DND-41 (cell line): ENCODE measurements around the gene B4GALT5.
"Not testable (repeated sequence)": the region's sequence is repeated elsewhere in the genome, so short reads cannot be mapped to it uniquely, and the experiment has no call there.

ENCODE experiments used
- ATAC-seq: fragments of 200-7000 bp; cut with Tn5 transposase; 3 replicates; pipeline ENCODE4 v1.9.1; 2021; ENCODE audit warnings: low read depth; ENCODE audit not compliant: insufficient read depth
- DNase-seq: peaks from one replicate; pipeline ENCODE4 v3.0.0-alpha.2; 2020
- H2AFZ ChIP-seq: 2 replicates; pipeline ENCODE4 v1.6.0; 2012; ENCODE audit warnings: low read depth, low read length
- H3K27ac ChIP-seq: 2 replicates; pipeline ENCODE4 v1.5.1; 2012; ENCODE audit warnings: low read length, inconsistent platforms
- H3K27me3 ChIP-seq: fragments of 200-600 bp; sonication (generic); 2 replicates; pipeline ENCODE4 v1.6.0; 2012; ENCODE audit warnings: low read length, mild to moderate bottlenecking, inconsistent platforms; ENCODE audit not compliant: insufficient read depth, poor library complexity
- H3K36me3 ChIP-seq: 2 replicates; pipeline ENCODE4 v1.5.1; 2012; ENCODE audit warnings: low read length, inconsistent platforms; ENCODE audit not compliant: insufficient read depth
- H3K4me1 ChIP-seq: 2 replicates; pipeline ENCODE4 v1.5.1; 2012; ENCODE audit warnings: mild to moderate bottlenecking, low read length; ENCODE audit not compliant: insufficient read depth
- H3K4me2 ChIP-seq: 2 replicates; pipeline ENCODE4 v1.6.0; 2012; ENCODE audit warnings: mild to moderate bottlenecking, moderate library complexity, low read length, inconsistent platforms; ENCODE audit not compliant: insufficient read depth
- H3K4me3 ChIP-seq, 2 experiments: fragments of 200-600 bp in 1 of 2; shearing (Covaris generic) in 1 of 2; 2 replicates each; pipeline ENCODE4 v1.5.1; 2012 to 2016; ENCODE audit warnings: inconsistent platforms in 2 of 2, low read length in 2 of 2, mild to moderate bottlenecking in 2 of 2, low read depth in 1 of 2, moderate library complexity in 1 of 2
- H3K79me2 ChIP-seq: 2 replicates; pipeline ENCODE4 v1.6.0; 2012; ENCODE audit warnings: low read length, inconsistent platforms; ENCODE audit not compliant: insufficient read depth
- H3K9ac ChIP-seq: 2 replicates; pipeline ENCODE4 v1.6.0; 2012; ENCODE audit warnings: low read depth, mild to moderate bottlenecking, inconsistent platforms, low read length, moderate library complexity
- H3K9me3 ChIP-seq: 2 replicates; pipeline ENCODE4 v1.5.1; 2012; ENCODE audit warnings: low read length, moderate library complexity, mild to moderate bottlenecking, inconsistent platforms; ENCODE audit not compliant: insufficient read depth, severe bottlenecking
- H4K20me1 ChIP-seq: 2 replicates; pipeline ENCODE4 v1.6.0; 2012; ENCODE audit warnings: low read length; ENCODE audit not compliant: insufficient read depth
- CTCF ChIP-seq: IDR thresholded peaks from 2 replicates; pipeline ENCODE4 v1.5.1; 2012; ENCODE audit warnings: borderline replicate concordance, low read length, moderate library complexity, mild to moderate bottlenecking; ENCODE audit not compliant: poor library complexity, severe bottlenecking; ENCODE audit errors: extremely low read depth
- EZH2 ChIP-seq: IDR thresholded peaks from 3 replicates; pipeline ENCODE4 v1.6.1; 2012; ENCODE audit warnings: borderline replicate concordance, low read depth, mild to moderate bottlenecking, moderate library complexity, low read length, inconsistent platforms; ENCODE audit not compliant: severe bottlenecking

The B4GALT5 gene

GRCh38 chr20:49630396-49630951 is 83.2 kb downstream of the B4GALT5 start:
- H3K27me3 ChIP-seq = no peaks in the 10 kb centered on the region
- H3K27ac ChIP-seq = no peak overlapping the region
- DNase-seq (no peak), ATAC-seq (no peak)
- no peak overlapping the region for H3K4me3 ChIP-seq
- no peak for TF ChIP-seq EZH2
- no peak for TF ChIP-seq CTCF
- H4K20me1 ChIP-seq = 0 out of 2 replicates have a peak, but pooled peaks cover 2% of the 10 kb centered on the region
- H3K36me3 ChIP-seq = peaks cover 23% of the 10 kb centered on the region
- no peaks in the 10 kb centered on the region for H3K4me1 ChIP-seq
- no peaks in the 10 kb centered on the region for H3K79me2 ChIP-seq
- no peaks in the 10 kb centered on the region for H3K9me3 ChIP-seq
- no peak overlapping the region for H3K4me2 ChIP-seq
- no peak overlapping the region for H2AFZ ChIP-seq
- H3K9ac ChIP-seq = no peak overlapping the region

- TF ChIP-seq EZH2 = no peak
- H3K9me3 ChIP-seq = no peaks in the 10 kb centered on the region
- H3K27ac ChIP-seq = no peak overlapping the region
- no peaks in the 10 kb centered on the region for H3K79me2 ChIP-seq
- 0 out of 2 replicates have a peak, but pooled peaks cover 2% of the 10 kb centered on the region for H4K20me1 ChIP-seq
- H3K4me3 ChIP-seq = no peak overlapping the region
- DNase-seq (no peak), ATAC-seq (no peak)
- H3K4me2 ChIP-seq = no peak overlapping the region
- H2AFZ ChIP-seq = no peak overlapping the region
- H3K4me1 ChIP-seq = no peaks in the 10 kb centered on the region
- H3K27me3 ChIP-seq = no peaks in the 10 kb centered on the region
- H3K36me3 ChIP-seq = peaks cover 15% of the 10 kb centered on the region
- H3K9ac ChIP-seq = no peak overlapping the region
These were observed 84.1 kb downstream of the B4GALT5 start for GRCh38 chr20:49629606-49630005.

GRCh38 chr20:49628280-49628679 is 85.4 kb downstream of the B4GALT5 start:
- not testable (repeated sequence) for H3K4me3 ChIP-seq, H3K79me2 ChIP-seq, H3K27me3 ChIP-seq, H3K4me2 ChIP-seq, ATAC-seq, H3K9me3 ChIP-seq, H4K20me1 ChIP-seq, H3K4me1 ChIP-seq, H2AFZ ChIP-seq, H3K27ac ChIP-seq, H3K36me3 ChIP-seq, H3K9ac ChIP-seq, DNase-seq

GRCh38 chr20:49627329-49627761 is 86.3 kb downstream of the B4GALT5 start:
- H3K9ac ChIP-seq = no peak overlapping the region

GRCh38 chr20:49624988-49625387 is 88.7 kb downstream of the B4GALT5 start:
- not testable (repeated sequence) for ATAC-seq, H3K27me3 ChIP-seq, H3K4me3 ChIP-seq, H4K20me1 ChIP-seq, H3K4me1 ChIP-seq, H3K4me2 ChIP-seq, H3K9me3 ChIP-seq, H3K36me3 ChIP-seq, DNase-seq, H3K9ac ChIP-seq, H3K79me2 ChIP-seq, H2AFZ ChIP-seq, H3K27ac ChIP-seq

More at GRCh38 chr20:49627329-49627761, 86.3 kb downstream of the B4GALT5 start:
- no peaks in the 10 kb centered on the region for H3K79me2 ChIP-seq
- H3K9me3 ChIP-seq = no peaks in the 10 kb centered on the region
- H3K4me1 ChIP-seq = no peaks in the 10 kb centered on the region
- H3K27ac ChIP-seq = no peak overlapping the region
- no peaks in the 10 kb centered on the region for H4K20me1 ChIP-seq
- no peak overlapping the region for H3K4me3 ChIP-seq
- no peak for TF ChIP-seq EZH2
- no peak for TF ChIP-seq CTCF
- H3K4me2 ChIP-seq = no peak overlapping the region
- no peaks in the 10 kb centered on the region for H3K36me3 ChIP-seq
- DNase-seq (no peak), ATAC-seq (no peak)
- H2AFZ ChIP-seq = no peak overlapping the region
- no peaks in the 10 kb centered on the region for H3K27me3 ChIP-seq
